ENCODE data around the gene GALNT12.

GALNT12 gene

GRCh38 chr9:98864281-98865174 lies 57.1 kb downstream of the GALNT12 start:
- Histone ChIP-seq H3K36me3 (ENCODE audit: insufficient read depth) (no peaks in the 10 kb centered on the region), H3K4me3 (IDR thresholded peaks at IDR 0.05; ENCODE audit: insufficient read depth, low read depth, low read length) (no peak overlapping the region), H3K27me3 (ENCODE audit: insufficient read depth, low read depth) (no peaks in the 10 kb centered on the region), H3K4me1 (ENCODE audit: low read depth, poor library complexity, severe bottlenecking) (peaks cover 30% of the 10 kb centered on the region), H2AFZ (ENCODE audit: low read depth) (no peak overlapping the region), H3K27ac (no peak overlapping the region), H4K20me1 (ENCODE audit: insufficient read depth) (no peaks in the 10 kb centered on the region), H3K9ac (no peak overlapping the region), H3K79me2 (ENCODE audit: insufficient read depth, low read depth) (no peaks in the 10 kb centered on the region), H3K4me2 (no peak overlapping the region)
- TF ChIP-seq CTCF (conservative IDR thresholded peaks at IDR 0.05; ENCODE audit: low read depth, low read length) = no peak

DNA sequence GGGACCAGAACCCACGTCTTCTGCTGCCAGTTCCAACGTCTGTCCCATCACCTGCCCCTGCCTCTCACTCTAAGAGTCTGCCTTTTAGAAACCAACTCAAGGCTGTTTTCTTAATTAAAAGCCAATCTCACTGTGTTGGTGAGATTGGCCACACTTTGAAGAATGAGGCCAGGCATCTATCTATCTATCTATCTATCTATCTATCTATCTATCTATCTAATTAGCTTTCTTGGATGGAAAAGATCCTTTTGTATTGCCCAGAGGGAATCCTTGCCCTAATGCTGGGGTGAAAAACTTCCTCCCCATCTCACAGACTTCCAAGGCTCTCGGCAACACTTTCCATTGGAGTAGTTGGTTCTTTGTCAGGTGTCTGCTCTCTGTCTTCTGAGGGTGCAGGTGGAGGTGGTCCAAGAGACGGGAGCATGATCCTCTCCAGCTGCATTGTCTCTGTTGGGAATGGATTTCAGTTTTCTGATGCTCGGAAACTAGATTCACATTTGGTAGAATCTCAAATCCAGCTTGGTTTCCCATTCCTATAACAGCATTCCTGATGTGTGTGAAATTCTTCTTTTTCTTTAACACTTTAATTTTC lies 57.9 kb downstream of the GALNT12 start:
- Histone ChIP-seq H3K27me3 (ENCODE audit: insufficient read depth, low read depth) (no peaks in the 10 kb centered on the region), H4K20me1 (ENCODE audit: insufficient read depth) (no peaks in the 10 kb centered on the region), H3K9ac (no peak overlapping the region), H2AFZ (ENCODE audit: low read depth) (no peak overlapping the region), H3K79me2 (ENCODE audit: insufficient read depth, low read depth) (no peaks in the 10 kb centered on the region), H3K27ac (no peak overlapping the region), H3K4me2 (no peak overlapping the region), H3K4me1 (ENCODE audit: low read depth, poor library complexity, severe bottlenecking) (peaks cover 30% of the 10 kb centered on the region), H3K36me3 (ENCODE audit: insufficient read depth) (no peaks in the 10 kb centered on the region), H3K4me3 (IDR thresholded peaks at IDR 0.05; ENCODE audit: insufficient read depth, low read depth, low read length) (no peak overlapping the region)
- no peak for TF ChIP-seq CTCF (conservative IDR thresholded peaks at IDR 0.05; ENCODE audit: low read depth, low read length)

GRCh38 chr9:98866435-98867102 lies 59.1 kb downstream of the GALNT12 start:
- H3K9ac ChIP-seq = no peak overlapping the region
- H3K79me2 ChIP-seq (ENCODE audit: insufficient read depth, low read depth) = no peaks in the 10 kb centered on the region
- H3K4me2 ChIP-seq = no peak overlapping the region
- H3K27ac ChIP-seq = no peak overlapping the region
- H4K20me1 ChIP-seq (ENCODE audit: insufficient read depth) = no peaks in the 10 kb centered on the region
- H3K27me3 ChIP-seq (ENCODE audit: insufficient read depth, low read depth) = no peaks in the 10 kb centered on the region
- H2AFZ ChIP-seq (ENCODE audit: low read depth) = no peak overlapping the region
- TF ChIP-seq CTCF (conservative IDR thresholded peaks at IDR 0.05; ENCODE audit: low read depth, low read length) = no peak
- H3K36me3 ChIP-seq (ENCODE audit: insufficient read depth) = no peaks in the 10 kb centered on the region
- no peak overlapping the region for H3K4me3 ChIP-seq (IDR thresholded peaks at IDR 0.05; ENCODE audit: insufficient read depth, low read depth, low read length)
- peaks cover 30% of the 10 kb centered on the region for H3K4me1 ChIP-seq (ENCODE audit: low read depth, poor library complexity, severe bottlenecking)

DNA sequence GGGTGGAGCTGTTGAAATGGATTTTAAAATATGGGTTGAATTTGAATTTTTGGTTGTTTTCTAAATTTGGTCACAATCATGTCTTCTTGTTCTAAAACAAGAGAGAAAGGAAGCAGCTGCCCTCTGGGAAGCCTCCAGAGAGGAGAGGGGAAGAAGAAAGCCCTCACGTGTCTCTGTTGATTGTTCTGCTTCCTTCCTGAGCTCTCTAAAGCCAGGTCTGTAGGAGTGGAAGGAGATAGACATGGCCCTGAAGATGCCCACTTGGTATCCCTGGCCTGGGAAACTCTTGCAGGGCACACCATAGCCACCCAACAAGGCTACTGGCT lies 59.6 kb downstream of the GALNT12 start:
- no peaks in the 10 kb centered on the region for H4K20me1 ChIP-seq (ENCODE audit: insufficient read depth)
- no peaks in the 10 kb centered on the region for H3K79me2 ChIP-seq (ENCODE audit: insufficient read depth, low read depth)
- H3K9ac ChIP-seq = no peak overlapping the region
- no peak overlapping the region for H3K27ac ChIP-seq
- H3K4me3 ChIP-seq (IDR thresholded peaks at IDR 0.05; ENCODE audit: insufficient read depth, low read depth, low read length) = no peak overlapping the region
- no peak for TF ChIP-seq CTCF (conservative IDR thresholded peaks at IDR 0.05; ENCODE audit: low read depth, low read length)
- peaks cover 26% of the 10 kb centered on the region for H3K4me1 ChIP-seq (ENCODE audit: low read depth, poor library complexity, severe bottlenecking)
- H3K4me2 ChIP-seq = peak overlapping the region; percentile 4; the same call in 1 of the 2 replicates
- no peak overlapping the region for H2AFZ ChIP-seq (ENCODE audit: low read depth)
- H3K27me3 ChIP-seq (ENCODE audit: insufficient read depth, low read depth) = no peaks in the 10 kb centered on the region
- H3K36me3 ChIP-seq (ENCODE audit: insufficient read depth) = no peaks in the 10 kb centered on the region

Measured in KMS-11 (cell line).